Muscle of arm (tissue), 12 donors: Measurements from ENCODE around the gene MCM10. TPM values are rescaled to one million over a fixed set of nuclear protein-coding genes. Genes with fewer than 3 reads are reported as not detected.

Source experiments
- DNase-seq: peaks from one replicate; pipeline ENCODE4 v3.0.0-alpha.2; 2013
- polyA plus RNA-seq, 12 donors: library from polyadenylated mRNA; unstranded; fragments of 120-200 nt; gene quantifications; one replicate each; pipeline ENCODE4 v1.2.1, GENCODE V29; 2013; ENCODE audit not compliant: insufficient read length in 12 of 12

MCM10 gene
- polyA plus RNA-seq, 12 donors = 3.9 to 11.1 (median 6.0) TPM; not detected in 1

DNA sequence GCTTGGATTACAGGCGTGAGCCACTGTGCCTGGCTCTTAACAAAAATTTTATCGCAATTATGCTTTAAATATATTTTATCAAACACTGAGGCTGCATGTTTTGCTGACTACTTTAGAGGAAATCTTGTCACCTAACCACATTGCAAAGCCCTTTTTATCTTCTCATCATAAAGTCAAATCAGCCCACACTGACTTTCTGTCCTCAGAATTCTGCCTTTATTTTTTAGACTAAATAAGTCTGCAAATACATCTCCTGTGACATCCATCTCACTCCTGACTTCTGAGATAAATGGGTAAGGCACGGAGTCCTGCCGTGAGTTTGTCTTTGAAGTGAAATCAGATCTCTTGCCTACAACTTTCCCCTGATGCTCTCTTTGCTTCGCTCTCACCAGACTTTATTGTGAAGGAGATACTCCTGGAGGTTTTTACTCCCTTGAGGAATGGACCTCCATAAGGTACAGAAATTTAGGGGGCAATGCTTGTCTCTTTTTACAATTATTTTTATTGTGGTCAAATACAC, 96.3 kb downstream of the MCM10 start:
- DNase-seq = no peak

Other genes starting within 250 kb of the MCM10 start
- gene CCDC3, start 159.8 kb upstream of the MCM10 start, polyA plus RNA-seq = 10 to 100 TPM in 11 of 12 donors, not detected in 1; 10.2 to 77.9 (median 20.6) TPM
- gene OPTN, start 61.4 kb upstream of the MCM10 start, polyA plus RNA-seq = 10 to 100 TPM in 11 of 12 donors, not detected in 1; 23.5 to 73.4 (median 33.1) TPM
- 1 to 10 TPM in 6 of 12 donors, under 1 TPM in 4, not detected in 2; 0.68 to 2.6 (median 1.1) TPM for gene UCMA, start 72.8 kb downstream of the MCM10 start, polyA plus RNA-seq
- 10 to 100 TPM in 11 of 12 donors, not detected in 1; 23.5 to 52.4 (median 41.6) TPM for gene PHYH, start 138.5 kb downstream of the MCM10 start, polyA plus RNA-seq
- 10 to 100 TPM in 11 of 12 donors, not detected in 1; 47.0 to 84.3 (median 57.8) TPM for gene SEPHS1, start 186.7 kb downstream of the MCM10 start, polyA plus RNA-seq